Measurements from ENCODE around the gene PSMB9.
"Not testable (repeated sequence)": the region's sequence is repeated elsewhere in the genome, so short reads cannot be mapped to it uniquely, and the experiment has no call there.

Gene PSMB9

GRCh38 chr6:32876603-32877002, 22.6 kb downstream of the PSMB9 start:
- ChIA-PET CTCF (interaction anchor here (1.1 to 5.2 kb wide), 6 partner anchors 8 to 463 kb away, joined by 3 to 38 read pairs (median 4); partner anchors contain the start of gene TAP2), POLR2A (no interaction called here)
- TF ChIP-seq CTCF (IDR thresholded peaks at IDR 0.05; ENCODE audit: control extremely low read depth, extremely low read depth, low read depth, missing control alignments): no peak
- no peak for DNase-seq (ENCODE audit: extremely low spot score)

- DNase-seq (ENCODE audit: extremely low spot score): no peak
Observed at GRCh38 chr6:32879691-32880090, 25.7 kb downstream of the PSMB9 start.

GRCh38 chr6:32880962-32881361, 27.0 kb downstream of the PSMB9 start:
- POLR2A ChIA-PET; DNase-seq (ENCODE audit: extremely low spot score): not testable (repeated sequence)
- CTCF ChIA-PET: interaction anchor here (1.0 to 5.1 kb wide), 9 partner anchors 13 to 245 kb away, joined by 3 to 38 read pairs (median 6); partner anchors contain the start of genes HLA-DMA, PSMB9, TAP1 and TAP2

More at GRCh38 chr6:32879691-32880090, 25.7 kb downstream of the PSMB9 start:
- POLR2A ChIA-PET: interaction anchor here (0.6 kb wide), 2 partner anchors 26 to 41 kb away, joined by 3 read pairs; partner anchors contain the start of gene TAP1
- CTCF ChIA-PET: interaction anchor here (0.8 to 5.1 kb wide), 10 partner anchors 11 to 478 kb away, joined by 3 to 38 read pairs (median 4); partner anchors contain the start of genes HLA-DMA, PSMB9, TAP1 and TAP2
- no peak for TF ChIP-seq CTCF (IDR thresholded peaks at IDR 0.05; ENCODE audit: control extremely low read depth, extremely low read depth, low read depth, missing control alignments)

- no peak for DNase-seq (ENCODE audit: extremely low spot score)
- ChIA-PET CTCF (interaction anchor here (1.2 to 7.4 kb wide), 4 partner anchors 14 to 102 kb away, joined by 6 to 111 read pairs (median 8); partner anchors contain the start of gene TAP2), POLR2A (interaction anchor here (1.2 kb wide), 1 partner anchor 89 kb away, joined by 4 read pairs; no protein-coding TSS in a partner anchor)
- TF ChIP-seq CTCF (IDR thresholded peaks at IDR 0.05; ENCODE audit: control extremely low read depth, extremely low read depth, low read depth, missing control alignments): no peak
Observed at GRCh38 chr6:32882879-32883250, 28.9 kb downstream of the PSMB9 start.

DNA sequence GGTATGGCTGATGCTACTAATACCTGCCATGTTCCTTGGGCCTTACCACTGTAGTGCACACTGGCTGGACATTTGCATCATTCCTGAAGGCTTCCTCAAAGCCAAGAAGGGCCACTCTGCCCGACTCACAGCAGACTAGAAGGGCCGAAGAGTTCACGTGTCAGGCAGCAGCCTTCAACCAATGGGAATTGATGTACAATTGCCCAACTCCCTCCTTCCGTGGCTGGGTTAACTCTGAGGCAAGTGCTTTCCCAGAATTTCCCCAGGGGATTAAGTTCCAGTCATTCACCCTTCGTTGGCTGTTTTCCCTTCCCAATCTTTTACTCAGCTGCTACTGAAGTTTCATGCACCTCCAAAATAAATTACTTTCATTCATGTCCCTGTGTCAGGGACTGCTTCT, 29.8 kb downstream of the PSMB9 start:
- no peak for DNase-seq (ENCODE audit: extremely low spot score)
- POLR2A ChIA-PET: no interaction called here
- no peak for TF ChIP-seq CTCF (IDR thresholded peaks at IDR 0.05; ENCODE audit: control extremely low read depth, extremely low read depth, low read depth, missing control alignments)
- CTCF ChIA-PET: interaction anchor here (0.8 to 7.4 kb wide), 3 partner anchors 9 to 101 kb away, joined by 3 to 111 read pairs (median 3); no protein-coding TSS in a partner anchor

GRCh38 chr6:32885698-32886286, 31.8 kb downstream of the PSMB9 start:
- ChIA-PET POLR2A (interaction anchor here (1.1 kb wide), 1 partner anchor 86 kb away, joined by 6 read pairs; no protein-coding TSS in a partner anchor), CTCF (interaction anchor here (0.7 to 7.4 kb wide), 33 partner anchors 10 to 286 kb away, joined by 3 to 111 read pairs (median 6); partner anchors contain the start of genes HLA-DMA, HLA-DMB and TAP2)
- TF ChIP-seq CTCF (IDR thresholded peaks at IDR 0.05; ENCODE audit: control extremely low read depth, extremely low read depth, low read depth, missing control alignments): peak; percentile 50
- DNase-seq (ENCODE audit: extremely low spot score): peak; percentile 63

Data from GM10248 (cell line).